T1000 (cell line): Measurements from ENCODE around the gene NEDD4L.

ENCODE experiments used
- DNase-seq: peaks from one replicate; lab custom pipeline; 2025; ENCODE audit warnings: mixed read lengths; lab: John Stamatoyannopoulos, UW

Gene NEDD4L

GRCh38 chr18:58350526-58350925 is 306.5 kb downstream of the NEDD4L start:
- DNase-seq: no peak

DNA sequence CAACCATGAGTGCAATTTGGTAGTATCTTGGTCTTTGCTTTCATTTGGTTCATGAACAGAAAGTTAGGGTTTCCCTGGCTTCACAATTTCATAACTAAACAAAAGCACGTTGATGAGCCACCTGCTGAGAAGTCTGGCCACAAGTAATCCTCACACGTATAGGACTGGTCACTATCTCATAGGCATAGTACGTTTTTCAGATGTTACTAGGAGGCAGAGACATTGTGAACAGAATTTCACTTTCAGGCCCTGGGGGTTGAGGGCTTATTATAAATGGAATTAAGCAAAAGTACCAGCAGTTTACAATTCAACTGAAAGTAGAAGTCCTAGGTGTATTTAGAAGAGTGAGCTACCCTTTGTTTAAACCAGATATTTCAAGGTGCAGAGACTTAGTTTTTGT is 307.8 kb downstream of the NEDD4L start:
- no peak for DNase-seq

GRCh38 chr18:58353581-58353980 is 309.6 kb downstream of the NEDD4L start:
- no peak for DNase-seq

GRCh38 chr18:58354051-58354450 is 310.0 kb downstream of the NEDD4L start:
- no peak for DNase-seq

- no peak for DNase-seq
Observed at GRCh38 chr18:58354791-58355190, 310.8 kb downstream of the NEDD4L start.

GRCh38 chr18:58355243-58355642 is 311.2 kb downstream of the NEDD4L start:
- no peak for DNase-seq

- no peak for DNase-seq
Observed at GRCh38 chr18:58359218-58359617, 315.2 kb downstream of the NEDD4L start.

DNA sequence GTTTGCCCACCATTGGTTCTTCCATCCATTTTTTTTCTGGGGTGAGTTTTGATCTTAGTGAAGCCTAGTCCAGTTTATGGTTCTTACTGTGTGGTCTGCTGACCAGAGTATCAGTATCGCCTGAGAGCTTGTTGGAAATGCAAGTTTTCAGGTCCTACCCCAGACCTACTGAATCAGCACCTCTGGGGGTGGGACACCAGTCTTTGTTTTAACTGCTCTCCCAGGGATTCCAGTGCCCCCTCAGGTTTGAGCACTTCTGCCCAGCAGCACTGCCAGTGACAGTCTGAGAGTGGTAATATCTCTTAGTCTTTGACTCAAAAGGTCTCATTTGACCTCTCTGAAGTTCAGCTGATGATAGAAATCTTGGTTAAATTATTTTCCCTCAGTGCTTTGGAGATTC is 315.6 kb downstream of the NEDD4L start:
- DNase-seq: no peak

GRCh38 chr18:58360324-58360723 is 316.3 kb downstream of the NEDD4L start:
- DNase-seq: no peak

GRCh38 chr18:58361212-58361611 is 317.2 kb downstream of the NEDD4L start:
- DNase-seq: no peak

DNA sequence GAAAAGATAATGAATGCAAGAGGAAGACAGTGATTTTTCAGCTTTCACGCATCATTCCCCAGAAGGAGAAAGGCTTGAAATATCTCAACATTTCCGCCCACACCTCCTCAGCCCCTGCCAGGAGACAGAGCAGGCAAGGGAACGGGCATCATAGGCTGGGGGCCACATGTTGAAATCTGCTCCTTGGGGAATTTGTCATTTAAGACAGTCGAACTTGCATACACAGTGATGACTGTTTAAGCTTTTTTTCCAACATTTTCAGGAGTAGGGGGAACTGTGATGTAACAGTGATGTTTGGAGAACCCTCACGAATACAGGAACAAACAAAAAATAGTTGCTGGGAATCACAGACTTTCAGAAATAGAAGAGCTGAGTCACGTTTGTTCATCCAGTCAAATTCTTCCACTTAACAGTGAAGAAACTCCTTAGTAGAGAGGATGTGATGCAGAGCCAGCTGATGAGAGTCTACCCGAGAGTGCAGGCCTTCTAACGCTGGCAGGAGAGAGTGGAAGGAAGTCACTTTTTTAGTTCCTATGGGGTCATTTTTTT is 318.1 kb downstream of the NEDD4L start:
- DNase-seq: peak; percentile 19

GRCh38 chr18:58362829-58363271 is 318.8 kb downstream of the NEDD4L start:
- no peak for DNase-seq

DNA sequence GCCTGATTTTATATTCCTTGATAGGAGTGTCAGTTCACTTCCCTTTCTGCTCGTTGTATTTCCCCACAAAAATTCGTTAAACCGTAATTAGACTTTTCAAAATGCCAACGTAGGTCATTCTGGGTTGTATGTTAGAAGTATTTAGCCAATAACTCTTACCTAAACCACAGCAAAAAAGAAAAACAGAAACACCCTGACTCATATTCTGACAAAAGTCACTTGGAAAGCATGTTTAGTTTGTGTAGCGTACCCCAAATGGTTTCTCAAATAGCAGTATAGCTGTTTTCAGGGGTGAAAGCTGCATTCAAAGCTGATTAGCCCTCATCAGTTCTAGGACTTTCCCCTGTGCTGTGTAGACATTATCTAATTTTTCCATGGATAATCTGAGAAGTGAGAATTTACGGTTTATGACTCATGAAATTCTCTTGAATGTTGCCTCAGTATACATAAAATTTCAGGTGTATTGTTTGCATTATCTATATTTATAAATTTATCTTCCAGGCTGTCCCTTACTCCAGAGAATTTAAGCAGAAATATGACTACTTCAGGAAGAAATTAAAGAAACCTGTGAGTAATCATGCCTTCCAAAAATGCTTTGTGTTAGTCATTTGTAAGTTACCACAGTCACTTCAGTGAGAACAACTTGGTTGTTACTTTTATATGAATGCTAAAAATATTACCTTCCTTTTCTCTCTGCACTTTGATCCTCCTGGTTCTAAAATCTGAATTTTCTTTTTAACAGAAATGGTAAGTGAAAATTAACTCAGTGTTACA is 319.9 kb downstream of the NEDD4L start:
- no peak for DNase-seq

- DNase-seq: peak; percentile 16
Observed at GRCh38 chr18:58364876-58365528, 321.0 kb downstream of the NEDD4L start.

- DNase-seq: no peak
Observed at GRCh38 chr18:58367425-58368140, 323.6 kb downstream of the NEDD4L start.

DNA sequence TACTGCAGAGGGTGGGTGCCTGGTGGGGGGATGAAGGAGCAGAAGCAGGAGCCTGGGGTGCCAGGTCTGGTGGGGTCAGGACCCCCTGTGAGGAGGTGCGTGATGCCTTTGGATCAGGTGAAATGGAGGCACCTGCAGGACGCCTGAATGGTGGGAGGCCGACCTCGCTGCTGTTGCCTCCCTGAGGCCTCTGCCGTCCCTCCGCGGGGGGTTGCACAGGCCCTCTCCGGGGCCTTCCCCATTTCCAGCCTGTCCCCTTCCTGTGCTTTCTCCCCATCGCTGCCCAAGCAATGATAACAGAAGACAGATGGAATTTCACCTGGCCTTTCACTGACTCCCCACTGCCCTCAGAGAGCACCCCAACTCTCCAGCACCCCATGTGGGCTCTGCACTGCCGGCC is 325.6 kb downstream of the NEDD4L start:
- no peak for DNase-seq

DNA sequence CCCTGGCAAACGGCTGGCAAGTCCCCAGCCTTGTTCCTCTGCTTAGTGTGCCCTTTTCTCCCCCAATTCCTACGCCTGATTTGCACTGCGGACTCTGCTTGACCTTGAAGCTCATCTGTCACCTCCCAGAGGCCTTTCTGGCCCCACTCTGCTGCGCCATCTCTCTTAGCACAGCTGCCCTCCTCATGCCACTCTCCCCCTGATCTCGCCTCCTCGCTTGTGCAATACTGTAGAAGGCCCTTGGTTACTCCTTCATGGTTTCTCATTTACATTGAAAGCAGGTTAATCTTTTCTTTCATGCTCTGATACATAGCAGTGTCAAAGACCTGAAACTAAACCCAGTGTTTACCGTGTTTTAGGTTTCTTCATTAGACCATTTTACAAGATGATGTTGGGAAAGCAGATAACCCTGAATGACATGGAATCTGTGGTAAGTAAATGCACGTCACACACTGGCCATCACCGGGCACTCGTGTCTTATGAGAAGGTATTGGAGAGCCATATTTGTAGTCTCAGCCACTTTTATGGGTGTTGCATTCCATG is 326.1 kb downstream of the NEDD4L start:
- DNase-seq: no peak

DNA sequence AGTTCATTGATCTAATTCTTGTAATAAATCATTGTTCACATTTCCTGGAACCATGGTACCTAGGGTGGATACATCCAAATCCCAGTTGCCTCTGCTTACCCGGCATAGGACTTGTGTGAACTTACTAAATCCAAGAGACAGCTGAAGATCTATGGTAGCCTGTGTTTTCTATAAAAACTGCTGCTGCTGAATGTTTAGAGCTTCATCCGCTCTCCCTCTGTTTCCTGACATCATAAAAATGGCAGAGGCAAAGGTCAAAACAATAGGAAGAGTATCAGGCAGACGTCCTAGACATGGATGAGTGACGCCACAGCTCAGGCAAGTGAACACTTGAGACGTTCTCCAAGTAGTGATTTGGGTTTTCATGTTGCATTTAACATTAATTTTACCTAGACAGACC is 326.6 kb downstream of the NEDD4L start:
- DNase-seq: no peak

DNA sequence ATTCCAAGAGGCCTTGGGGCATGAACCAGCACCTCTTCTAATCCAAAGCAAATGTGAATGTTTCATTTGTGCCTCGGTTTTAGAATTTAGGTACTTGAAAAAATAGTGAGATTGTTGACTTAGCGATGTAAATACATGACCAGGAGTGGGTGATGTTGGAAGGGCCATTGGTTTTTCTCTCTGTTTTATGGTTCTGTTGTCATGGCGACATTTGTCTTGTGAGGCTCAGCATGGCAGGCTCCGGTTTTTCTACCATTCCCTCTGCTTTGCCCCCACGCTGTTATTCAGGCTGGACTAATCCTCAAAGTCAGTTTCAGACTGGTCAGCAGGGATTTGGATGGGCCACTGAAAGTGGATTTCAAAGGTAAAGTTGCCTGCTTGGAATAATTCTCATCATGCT is 329.5 kb downstream of the NEDD4L start:
- DNase-seq: no peak

DNA sequence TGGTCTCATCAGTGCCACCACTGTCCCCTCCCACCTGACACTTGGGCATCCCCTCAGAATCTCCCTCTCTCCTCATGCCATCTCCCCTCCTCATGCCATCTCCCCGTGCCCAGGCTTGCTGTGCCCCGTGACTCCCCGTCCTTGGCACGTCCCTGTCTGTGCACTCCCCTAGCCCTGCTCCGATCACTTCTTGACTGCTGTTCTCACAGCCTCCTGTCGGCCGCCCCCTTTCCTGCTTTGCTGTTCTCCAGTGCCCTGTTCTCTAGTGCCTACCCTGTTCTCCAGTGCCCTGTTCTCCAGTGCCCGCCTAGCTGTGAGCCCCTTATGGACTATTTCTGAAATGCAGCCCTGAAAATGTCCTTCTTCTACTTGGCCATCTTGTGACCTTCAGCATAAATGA is 331.0 kb downstream of the NEDD4L start:
- no peak for DNase-seq

- DNase-seq: no peak
Observed at GRCh38 chr18:58378411-58379379, 334.7 kb downstream of the NEDD4L start.
